ENCODE data around the gene CYTH3.
"Not testable (repeated sequence)": the region's sequence is repeated elsewhere in the genome, so short reads cannot be mapped to it uniquely, and the experiment has no call there.

The CYTH3 gene

DNA sequence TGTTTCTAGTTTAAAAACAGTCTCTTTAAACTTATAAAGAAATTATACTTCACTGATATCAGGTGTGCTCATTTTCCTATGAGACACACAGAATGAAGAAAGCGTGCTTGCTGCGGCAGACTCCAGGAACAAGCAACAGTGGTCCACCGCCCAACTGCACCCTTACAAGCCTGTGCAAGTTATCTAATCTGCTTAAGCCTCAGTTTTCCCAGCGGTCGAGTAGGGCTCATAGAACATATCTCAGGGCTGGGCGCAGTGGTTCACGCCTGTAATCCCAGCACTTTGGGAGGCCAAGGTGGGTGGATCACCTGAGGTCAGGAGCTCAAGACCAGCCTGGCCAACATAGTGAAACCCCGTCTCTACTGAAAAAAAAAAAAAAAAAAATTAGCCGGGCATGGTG is 43.1 kb downstream of the CYTH3 start:
- DNase-seq (ENCODE audit: low read depth): not testable (repeated sequence)

DNA sequence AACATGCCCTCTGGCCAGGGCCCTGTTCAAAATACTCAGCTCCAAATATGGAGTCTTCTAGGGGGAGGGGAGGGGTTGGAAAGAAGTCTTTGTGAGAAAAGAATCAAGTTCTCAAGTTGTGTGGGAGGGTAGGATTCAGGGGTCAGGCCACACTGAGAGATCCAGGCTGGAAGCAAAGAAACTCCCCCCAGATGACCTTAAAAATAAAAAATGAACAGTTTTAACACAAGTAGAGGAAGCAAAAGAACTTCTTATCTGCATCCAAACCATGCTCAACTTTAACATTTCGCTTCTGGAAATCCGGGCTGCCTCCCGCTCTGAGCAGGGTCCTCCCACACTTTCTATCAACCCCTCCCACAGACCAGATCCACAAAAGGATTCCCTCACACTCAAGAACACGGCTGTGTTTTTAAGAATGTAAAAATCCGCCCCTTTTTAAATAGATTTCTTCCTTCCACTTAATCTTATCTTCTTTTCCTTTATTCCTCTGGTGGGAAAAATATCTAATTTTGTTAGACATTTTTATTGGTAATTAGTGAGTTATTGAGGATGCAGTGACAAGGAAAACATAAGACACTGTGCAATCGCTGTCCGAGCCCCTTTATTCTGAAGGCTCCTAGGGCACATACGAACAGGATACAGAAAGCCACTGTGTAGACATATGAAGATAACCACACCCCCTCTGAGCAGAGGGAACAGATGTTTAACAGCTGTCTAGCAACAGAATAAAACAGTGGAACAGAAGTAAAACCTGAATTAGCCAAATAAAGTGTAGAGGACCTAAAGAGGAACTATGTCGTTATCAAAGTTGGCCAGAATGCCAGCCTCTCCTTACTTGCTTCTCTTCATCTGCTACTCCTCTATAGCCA is 43.8 kb downstream of the CYTH3 start:
- DNase-seq (ENCODE audit: low read depth): no peak

DNA sequence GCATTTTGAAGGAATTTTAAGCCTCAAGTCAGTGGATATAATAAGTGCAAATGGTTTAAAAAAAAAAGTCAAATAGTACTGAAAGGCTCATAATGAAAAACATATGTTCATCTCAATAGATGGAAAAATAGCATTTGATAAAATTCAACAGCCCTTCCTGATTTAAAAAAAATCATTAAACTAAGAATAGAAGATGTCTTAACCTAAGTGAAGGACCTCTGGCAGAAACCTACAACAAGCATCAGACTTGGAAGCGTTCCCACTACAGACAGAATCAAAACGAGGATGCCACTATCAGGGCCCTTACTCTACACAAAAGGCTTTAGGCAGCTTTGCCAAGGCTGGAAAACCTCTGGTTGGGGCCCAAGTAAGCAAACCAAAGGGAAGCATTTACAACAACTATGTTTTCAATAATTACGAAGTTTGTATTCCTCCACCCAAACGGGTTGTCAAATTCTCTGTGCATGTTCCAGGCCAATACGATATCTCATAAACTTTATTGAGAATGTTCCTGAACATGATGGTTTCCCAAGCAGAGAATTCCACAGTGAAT is 45.1 kb downstream of the CYTH3 start:
- no peak for DNase-seq (ENCODE audit: low read depth)

DNA sequence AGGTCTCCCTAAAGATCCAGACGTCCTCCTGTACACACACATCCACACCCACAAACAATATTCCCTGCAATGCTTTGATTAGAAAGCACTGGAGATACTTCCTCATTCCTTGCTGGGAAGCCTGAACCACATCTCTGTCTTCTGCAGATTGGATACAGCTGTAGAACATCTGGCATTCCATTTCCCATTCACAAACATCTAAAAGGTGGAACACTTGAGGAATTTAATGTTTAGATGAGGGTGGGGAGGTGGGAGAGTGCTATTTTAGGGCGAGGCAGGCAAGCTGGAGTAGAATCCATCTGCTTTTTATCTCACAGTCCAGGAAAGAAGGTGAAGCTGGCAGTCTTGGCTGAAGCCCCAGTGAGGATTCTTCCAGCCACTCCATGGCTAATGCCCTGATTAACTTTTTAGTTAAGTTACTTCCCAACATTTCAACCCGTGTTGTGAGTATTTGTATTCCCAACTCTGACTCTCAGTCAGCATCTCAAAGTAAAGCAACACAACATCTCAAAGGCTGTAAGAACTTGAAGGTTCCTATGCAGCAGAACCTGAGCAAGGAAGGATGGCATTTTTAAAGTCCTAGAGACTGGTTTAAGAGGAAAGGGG is 46.1 kb downstream of the CYTH3 start:
- DNase-seq (ENCODE audit: low read depth): no peak

DNA sequence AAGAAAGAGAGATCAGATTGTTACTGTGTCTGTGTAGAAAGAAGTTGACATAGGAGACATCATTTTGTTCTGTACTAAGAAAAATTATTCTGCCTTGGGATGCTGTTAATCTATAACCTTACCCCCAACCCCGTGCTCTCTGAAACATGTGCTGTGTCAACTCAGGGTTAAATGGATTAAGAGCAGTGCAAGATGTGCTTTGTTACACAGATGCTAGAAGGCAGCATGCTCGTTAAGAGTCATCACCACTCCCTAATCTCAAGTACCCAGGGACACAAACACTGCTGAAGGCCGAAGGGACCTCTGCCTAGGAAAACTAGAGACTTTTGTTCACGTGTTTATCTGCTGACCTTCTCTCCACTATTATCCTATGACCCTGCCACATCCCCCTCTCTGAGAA is 49.0 kb downstream of the CYTH3 start:
- DNase-seq (ENCODE audit: low read depth): not testable (repeated sequence)

- not testable (repeated sequence) for DNase-seq (ENCODE audit: low read depth)
Observed at GRCh38 chr7:6223010-6223409, 49.4 kb downstream of the CYTH3 start.

DNA sequence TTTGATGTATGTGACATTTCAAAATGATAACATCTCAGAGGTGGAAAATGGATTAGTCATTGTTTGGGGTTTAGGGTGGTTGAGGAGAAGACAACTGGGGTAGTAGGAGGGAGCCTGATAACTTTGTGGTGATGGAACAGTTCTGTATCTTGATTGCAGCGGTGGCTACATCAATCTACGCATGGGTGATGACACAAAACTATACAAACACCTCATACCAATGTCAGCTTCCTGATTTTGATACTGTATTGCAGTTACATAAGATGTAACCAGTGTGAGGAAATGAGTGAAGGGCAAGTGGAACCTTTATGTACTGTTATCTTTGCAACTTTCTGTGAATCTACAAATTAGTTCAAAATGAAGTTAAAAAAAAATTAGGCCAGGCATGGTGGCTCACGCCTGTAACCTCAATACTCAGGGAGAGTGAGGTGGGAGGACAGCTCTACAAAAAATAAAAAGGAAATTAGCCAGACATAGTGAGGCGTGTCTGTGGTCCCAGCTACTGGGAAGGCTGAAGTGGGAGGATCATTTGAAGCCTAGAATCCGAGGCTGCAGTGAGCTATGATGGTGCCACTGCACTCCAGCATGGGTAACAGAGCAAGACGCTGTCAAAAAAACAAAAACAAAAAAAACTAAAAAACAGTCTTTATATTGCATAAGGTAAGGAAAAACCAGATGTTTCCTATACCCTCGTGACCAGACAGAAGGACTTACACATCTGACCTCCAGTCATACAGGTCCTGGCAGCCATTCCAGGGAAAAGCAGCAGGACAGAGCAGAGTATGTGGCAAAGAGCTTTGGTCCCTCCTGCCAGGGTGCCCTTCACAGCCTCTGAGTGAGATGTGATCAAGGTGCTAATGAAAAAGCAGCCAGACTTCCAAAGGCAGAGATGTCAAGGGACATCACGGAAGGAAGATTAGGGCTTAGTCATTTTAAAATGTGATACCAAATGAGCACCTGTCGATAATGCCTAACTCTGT is 50.8 kb downstream of the CYTH3 start:
- DNase-seq (ENCODE audit: low read depth): no peak

DNA sequence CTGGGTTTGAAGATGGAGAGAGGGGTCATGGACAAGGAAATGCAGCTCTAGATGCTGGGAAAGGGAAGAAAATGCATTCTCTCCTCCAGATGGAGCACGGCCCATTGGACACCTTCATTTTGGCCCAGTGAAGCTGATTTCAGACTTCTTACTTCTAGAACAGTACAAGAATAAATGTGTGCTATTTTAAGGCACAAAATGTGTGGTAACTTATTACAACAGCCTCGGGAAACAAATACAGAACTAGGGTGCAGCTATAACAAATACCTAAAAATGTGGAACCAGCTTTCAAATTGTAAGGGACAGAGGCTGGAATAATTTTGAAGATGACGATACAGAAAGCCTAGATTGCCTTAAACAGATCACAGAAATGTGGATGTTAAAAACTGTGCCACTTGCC is 54.1 kb downstream of the CYTH3 start:
- no peak for DNase-seq (ENCODE audit: low read depth)

GRCh38 chr7:6212008-6212407 is 60.4 kb downstream of the CYTH3 start:
- no peak for DNase-seq (ENCODE audit: low read depth)

GRCh38 chr7:6210621-6211372 is 61.6 kb downstream of the CYTH3 start:
- DNase-seq (ENCODE audit: low read depth): no peak

DNA sequence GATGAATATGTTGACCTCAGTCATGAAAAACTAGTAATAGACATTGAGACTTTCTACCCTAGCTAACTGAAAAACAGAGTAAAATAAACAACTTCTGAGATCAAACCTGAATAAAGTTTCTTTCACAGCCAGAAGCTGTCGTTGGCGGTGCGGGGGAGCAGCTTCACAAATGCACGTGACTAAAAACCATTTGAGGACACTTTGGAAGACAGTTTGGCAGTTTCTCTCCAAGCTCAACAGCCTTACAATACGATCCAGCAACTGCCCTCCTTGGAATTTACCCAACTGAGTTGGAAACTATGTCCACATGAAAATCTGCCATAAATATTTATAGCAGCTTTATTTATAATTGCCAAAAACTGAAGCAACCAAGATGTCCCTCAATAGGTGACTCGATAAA is 63.1 kb downstream of the CYTH3 start:
- DNase-seq (ENCODE audit: low read depth): no peak

DNA sequence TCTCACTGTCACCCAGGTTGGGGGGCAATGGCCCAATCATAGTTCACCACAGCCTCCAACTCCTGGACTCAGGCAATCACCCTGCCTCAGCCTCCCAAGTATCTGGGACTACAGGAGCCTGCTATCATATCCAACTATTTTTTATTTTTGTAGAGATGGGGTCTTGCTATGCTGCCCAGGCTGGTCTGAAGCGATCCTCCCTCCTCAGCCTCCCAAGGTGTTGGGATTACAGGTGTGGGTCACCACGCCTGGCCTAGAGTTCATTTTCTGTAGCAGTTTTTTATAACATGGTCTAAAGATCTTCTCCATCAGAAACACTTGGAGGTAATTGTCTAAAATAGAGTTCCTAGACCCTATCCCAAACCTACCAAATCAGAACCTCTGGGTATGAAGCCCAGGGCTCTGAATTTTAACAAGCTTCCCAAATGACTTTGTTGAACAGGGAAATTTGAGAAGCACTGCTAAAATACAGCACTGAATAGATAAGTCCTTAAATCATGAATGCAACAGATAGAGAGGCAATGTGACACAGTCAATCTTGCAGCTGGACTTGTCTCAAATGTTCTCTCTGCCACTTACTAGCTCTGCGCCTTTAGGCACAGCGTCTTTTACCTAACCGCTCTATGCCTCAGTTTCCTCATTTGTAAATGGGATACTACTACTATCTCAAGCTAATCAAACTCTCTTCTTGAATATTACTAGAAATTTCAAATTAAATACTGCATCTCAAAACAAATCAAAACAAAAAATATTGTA is 63.7 kb downstream of the CYTH3 start:
- no peak for DNase-seq (ENCODE audit: low read depth)

DNA sequence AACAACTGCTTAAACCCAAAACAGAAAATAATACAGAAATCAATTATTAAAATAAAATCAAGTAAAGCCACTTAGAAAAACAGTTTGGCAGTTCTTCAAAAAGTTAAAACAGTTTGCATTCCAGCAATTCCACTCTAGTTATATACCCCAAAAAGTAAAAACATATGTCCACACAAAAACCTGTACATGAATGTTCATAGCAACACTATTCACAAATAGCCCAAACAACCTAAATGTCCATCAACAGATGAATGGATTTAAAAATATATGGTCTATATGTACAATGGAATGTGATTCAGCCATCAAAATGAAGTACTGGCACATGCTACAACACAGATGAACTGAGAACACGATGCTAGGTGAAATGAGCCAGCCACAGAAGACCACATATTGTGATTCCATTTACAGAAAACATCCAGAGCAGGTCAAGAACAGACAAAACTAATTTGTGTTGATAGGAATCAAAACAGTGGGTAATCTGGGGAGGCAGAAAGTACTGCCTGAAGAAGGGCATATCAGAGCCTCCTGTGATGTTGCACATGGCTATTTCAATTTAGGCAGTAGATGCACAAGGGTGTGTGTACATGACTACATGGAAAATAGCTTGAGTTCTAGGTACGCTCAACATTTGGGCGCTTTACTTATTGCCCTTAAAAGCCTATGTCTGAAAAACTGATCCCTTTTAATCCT is 66.3 kb downstream of the CYTH3 start:
- no peak for DNase-seq (ENCODE audit: low read depth)

DNA sequence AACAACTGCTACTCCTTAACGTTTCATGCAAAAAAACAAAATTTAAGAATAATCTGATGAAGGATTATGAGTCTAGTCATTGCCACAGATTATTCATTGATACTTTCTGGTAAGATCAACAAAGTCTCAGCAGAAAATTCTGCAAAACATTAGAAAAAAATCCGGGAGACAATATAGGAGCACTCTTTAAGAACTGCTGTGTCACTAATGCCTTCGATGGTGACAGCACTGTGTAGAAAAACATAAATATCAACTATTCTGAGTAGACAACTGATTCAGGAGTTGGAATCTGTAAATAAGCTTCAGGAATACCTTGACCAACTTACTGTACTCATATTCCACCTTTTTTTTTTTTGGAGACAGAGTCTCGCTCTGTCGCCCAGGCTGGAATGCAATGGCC is 69.0 kb downstream of the CYTH3 start:
- DNase-seq (ENCODE audit: low read depth): no peak

DNA sequence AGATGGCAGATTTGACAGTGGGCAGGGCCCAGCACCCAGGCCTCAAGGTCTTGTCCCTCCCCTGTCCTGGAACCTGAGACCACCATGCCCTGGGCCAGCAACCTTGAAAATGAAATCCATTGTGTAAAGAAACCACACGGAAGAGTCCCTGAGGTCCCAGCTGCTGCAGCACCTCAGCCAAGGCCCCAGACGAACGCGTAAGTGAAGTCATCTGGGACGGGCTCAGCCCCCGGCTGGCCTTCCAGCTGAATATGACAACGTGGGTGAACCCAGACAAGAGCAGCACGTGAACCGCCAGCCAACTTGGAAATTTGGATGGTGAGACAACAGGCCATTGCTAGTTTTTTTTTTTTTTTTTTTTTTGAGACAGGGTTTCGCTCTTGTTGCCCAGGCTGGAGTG is 70.3 kb downstream of the CYTH3 start:
- DNase-seq (ENCODE audit: low read depth): no peak

GRCh38 chr7:6200971-6201370 is 71.5 kb downstream of the CYTH3 start:
- no peak for DNase-seq (ENCODE audit: low read depth)

GRCh38 chr7:6198689-6199595 is 73.5 kb downstream of the CYTH3 start:
- DNase-seq (ENCODE audit: low read depth): no peak

GRCh38 chr7:6197801-6198551 is 74.4 kb downstream of the CYTH3 start:
- DNase-seq (ENCODE audit: low read depth): no peak
